Gastroesophageal sphincter (tissue), 3 donors: ENCODE measurements around the gene CDYL2.

Experiments
- CTCF ChIP-seq, 4 experiments: fragments of 200-600 bp in 2 of 4; fragments of 450-650 bp in 2 of 4; sonication (generic) in 1 of 4; IDR thresholded peaks; one replicate each; pipeline ENCODE4 v1.5.1; 2017 to 2019; ENCODE audit warnings: antibody characterized with exemption in 4 of 4, mild to moderate bottlenecking in 2 of 4, moderate library complexity in 2 of 4
- POLR2A ChIP-seq, 2 donors: fragments of 450-650 bp; IDR thresholded peaks; one replicate each; pipeline ENCODE4 v1.6.1; 2017; ENCODE audit warnings: antibody characterized with exemption in 2 of 2, mild to moderate bottlenecking in 2 of 2, moderate library complexity in 1 of 2
- POLR2AphosphoS5 ChIP-seq: sonication (generic); formaldehyde crosslinking; IDR thresholded peaks from one replicate; pipeline ENCODE4 v1.6.1; 2017; ENCODE audit warnings: antibody characterized with exemption

GRCh38 chr16:80841231-80841630, 36.8 kb upstream of the CDYL2 start:
- TF ChIP-seq CTCF (IDR thresholded peaks at IDR 0.05) (no peak), POLR2A (IDR thresholded peaks at IDR 0.05) (no peak), POLR2AphosphoS5 (no peak)
